ENCODE data around the gene CWC22.
"Not testable (repeated sequence)": the region's sequence is repeated elsewhere in the genome, so short reads cannot be mapped to it uniquely, and the experiment has no call there.

The CWC22 gene

DNA sequence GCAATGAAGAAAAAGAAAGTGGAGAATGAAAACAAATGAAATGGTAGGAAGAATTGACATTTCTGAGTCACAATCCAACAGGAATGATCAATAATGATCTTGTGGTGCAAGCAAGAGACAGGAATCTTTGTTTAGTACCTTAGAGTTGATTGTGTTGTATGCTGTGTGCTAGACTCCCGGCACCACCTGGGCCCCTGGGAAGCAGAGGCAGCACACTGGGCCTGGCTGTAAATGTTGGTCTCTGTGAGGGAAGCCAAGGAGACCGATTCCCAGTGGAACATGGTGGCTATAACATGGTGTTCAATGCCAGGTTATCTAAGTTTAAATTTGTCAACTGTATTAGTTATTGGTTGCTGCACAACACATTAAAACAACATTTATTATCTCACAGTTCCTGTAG is 9.8 kb upstream of the CWC22 start:
- H3K27ac ChIP-seq, result peak overlapping the region in 1 of 2 donors; percentile 46
- no peak for DNase-seq (ENCODE audit: low spot score)
- H3K4me3 ChIP-seq, result no peak overlapping the region
- TF ChIP-seq, protein P1, sequence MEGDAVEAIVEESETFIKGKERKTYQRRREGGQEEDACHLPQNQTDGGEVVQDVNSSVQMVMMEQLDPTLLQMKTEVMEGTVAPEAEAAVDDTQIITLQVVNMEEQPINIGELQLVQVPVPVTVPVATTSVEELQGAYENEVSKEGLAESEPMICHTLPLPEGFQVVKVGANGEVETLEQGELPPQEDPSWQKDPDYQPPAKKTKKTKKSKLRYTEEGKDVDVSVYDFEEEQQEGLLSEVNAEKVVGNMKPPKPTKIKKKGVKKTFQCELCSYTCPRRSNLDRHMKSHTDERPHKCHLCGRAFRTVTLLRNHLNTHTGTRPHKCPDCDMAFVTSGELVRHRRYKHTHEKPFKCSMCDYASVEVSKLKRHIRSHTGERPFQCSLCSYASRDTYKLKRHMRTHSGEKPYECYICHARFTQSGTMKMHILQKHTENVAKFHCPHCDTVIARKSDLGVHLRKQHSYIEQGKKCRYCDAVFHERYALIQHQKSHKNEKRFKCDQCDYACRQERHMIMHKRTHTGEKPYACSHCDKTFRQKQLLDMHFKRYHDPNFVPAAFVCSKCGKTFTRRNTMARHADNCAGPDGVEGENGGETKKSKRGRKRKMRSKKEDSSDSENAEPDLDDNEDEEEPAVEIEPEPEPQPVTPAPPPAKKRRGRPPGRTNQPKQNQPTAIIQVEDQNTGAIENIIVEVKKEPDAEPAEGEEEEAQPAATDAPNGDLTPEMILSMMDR (IDR thresholded peaks at IDR 0.05), result no peak

DNA sequence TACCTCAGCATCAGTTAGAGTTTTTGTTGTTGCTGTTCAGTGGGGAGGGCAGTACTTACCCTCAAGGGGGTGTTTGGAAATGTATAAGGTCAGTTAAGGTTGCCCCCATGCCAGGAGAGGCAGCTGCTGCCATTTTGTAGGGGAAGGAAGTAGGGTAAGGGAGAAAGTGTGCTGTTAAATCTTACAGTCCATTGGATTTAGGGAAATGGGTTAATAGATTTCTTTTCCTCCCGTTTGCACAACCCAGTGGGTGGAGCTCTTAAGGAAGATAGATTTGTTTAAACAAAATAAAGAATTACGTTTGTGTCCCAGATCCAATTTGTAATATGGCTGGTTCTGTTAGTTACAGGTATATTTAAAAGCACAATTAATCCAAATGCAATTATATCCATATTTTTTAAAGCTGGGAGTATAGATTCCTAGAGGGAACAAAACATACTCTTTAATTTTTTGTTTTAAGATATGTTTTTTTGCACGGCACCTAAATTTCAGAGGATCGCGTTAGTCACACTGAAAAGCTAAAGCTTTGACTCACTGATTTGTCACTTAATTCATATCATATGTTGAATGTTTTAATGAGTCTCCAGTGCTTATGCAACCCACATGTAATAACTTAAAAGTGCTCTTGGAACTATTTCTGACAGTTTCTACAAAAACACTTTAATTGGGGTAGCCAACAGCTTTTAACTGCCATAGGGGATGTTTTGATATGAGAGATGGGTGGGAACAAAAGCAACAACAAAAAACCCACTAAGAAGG is 9.0 kb upstream of the CWC22 start:
- DNase-seq (ENCODE audit: low spot score), result no peak
- TF ChIP-seq, protein P1 (IDR thresholded peaks at IDR 0.05), result no peak
- Histone ChIP-seq H3K4me3 (no peak overlapping the region), H3K27ac (peak overlapping the region in 1 of 2 donors; percentile 13)

DNA sequence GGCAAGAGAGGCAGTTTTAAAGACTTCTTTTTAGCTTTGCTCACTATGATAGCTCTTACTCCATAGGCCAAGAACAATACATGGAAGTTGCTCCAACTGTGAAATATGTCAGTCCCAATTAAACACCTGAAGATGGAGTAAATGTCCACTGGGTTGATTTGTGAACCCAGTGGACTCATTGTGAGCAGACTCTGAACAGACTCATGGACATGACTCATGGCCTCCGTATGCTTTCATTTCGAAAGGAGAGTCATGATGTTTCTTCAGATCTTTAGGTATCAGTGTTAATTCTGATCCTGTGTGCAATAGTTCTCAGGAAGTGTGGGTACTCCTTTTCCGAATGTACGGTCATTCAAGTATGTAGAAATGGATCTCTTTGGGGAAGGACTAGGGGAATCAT is 5.4 kb upstream of the CWC22 start:
- Histone ChIP-seq H3K4me3 (no peak overlapping the region), H3K27ac (no peak overlapping the region)
- DNase-seq (ENCODE audit: low spot score), result no peak
- TF ChIP-seq, protein P1 (IDR thresholded peaks at IDR 0.05), result no peak

DNA sequence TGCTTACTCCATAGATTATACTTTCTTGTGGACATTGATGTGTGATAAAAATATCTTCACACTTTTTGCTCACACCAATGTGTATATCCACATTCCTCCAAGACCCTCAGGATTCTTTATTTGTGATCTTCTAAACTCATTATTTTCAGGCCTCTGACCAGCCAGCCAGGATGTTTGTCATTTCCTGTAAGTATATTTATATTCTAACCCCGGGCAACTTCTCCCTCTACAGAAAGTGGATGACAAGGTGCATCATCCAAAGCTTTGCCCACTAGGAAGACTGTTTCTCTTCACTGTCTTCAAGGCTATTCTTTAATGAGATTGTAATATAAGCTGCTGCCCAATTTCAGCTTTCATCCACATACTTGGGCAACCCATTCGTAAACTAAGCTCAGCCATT is 3.6 kb upstream of the CWC22 start:
- no peak overlapping the region for H3K27ac ChIP-seq
- DNase-seq (ENCODE audit: low spot score), result no peak
- H3K4me3 ChIP-seq, result no peak overlapping the region
- TF ChIP-seq, protein P1 (IDR thresholded peaks at IDR 0.05), result no peak

DNA sequence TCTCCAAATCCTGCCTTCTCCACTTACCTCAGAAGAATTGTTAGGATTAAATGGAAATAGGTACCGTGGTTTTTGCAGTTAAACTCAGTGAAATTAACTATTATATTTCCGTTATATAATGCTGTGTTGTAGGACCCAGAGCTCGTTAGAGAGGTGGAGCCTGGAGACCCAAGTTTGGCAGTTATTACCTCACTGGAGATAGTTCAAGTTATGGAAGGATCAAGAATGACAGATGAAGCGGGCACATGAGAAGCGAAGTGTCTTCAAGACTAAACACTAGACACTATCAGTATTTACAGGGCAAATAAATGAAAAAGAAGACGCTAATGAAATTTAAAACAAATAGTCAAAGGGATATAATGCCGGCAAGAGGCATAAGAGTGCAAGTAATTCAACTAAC is 866 bp downstream of the CWC22 start:
- TF ChIP-seq, protein P1 (IDR thresholded peaks at IDR 0.05), result no peak
- Histone ChIP-seq H3K27ac (peak overlapping the region in 1 of 2 donors; percentile 93), H3K4me3 (peak overlapping the region; percentile 81)
- DNase-seq (ENCODE audit: low spot score), result no peak

DNA sequence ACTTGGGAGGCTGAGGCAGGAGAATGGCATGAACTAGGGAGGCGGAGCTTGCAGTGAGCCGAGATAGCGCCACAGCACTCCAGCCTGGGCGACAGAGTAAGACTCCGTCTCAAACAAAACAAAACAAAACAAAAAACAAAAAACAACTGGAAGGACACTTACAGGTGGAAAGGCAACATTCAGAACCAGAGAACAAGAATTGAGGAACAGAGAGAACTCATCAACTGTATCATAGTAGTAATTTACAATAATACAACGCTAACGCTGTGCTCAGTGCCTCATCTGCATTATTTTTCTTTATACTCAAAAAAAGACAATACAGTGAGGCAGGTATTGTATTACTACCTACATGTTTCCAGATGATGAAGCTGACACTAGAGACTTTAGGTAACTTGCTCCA is 1.6 kb downstream of the CWC22 start:
- H3K27ac ChIP-seq; DNase-seq (ENCODE audit: low spot score): not testable (repeated sequence)
- peak overlapping the region; percentile 81 for H3K4me3 ChIP-seq

DNA sequence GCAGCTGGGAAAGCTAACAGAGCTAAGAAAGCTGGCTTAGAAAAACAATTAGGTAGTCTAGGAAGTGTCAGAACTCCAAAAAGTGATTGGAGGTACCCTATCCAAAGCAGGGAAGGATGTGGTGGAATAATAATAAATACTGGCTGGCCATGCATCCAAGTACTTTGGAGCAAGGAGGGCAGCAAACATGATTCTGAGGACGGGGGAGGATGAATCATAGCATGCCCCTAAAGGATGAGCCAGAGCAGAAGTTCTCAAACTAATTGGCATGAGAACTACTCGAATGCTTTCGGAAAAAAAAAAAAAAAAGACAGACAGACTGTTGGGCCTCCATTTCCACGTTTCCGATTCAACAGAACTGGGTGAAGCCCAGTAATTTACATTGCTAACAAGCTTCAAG is 2.4 kb downstream of the CWC22 start:
- DNase-seq (ENCODE audit: low spot score), result no peak
- H3K4me3 ChIP-seq, result no peak overlapping the region
- TF ChIP-seq, protein P1 (IDR thresholded peaks at IDR 0.05), result no peak

More for the DNA sequence above, 2.4 kb downstream of the CWC22 start:
- no peak overlapping the region for H3K27ac ChIP-seq

Measured in coronary artery (tissue), 2 donors.